HEK293 (cell line): Measurements from ENCODE around the gene GLDC.

ENCODE experiments used
- CTCF ChIA-PET: fragments of 350-600 bp; formaldehyde crosslinking; extraction: SDS; loops from one replicate; lab custom pipeline; 2021; ENCODE audit warnings: antibody characterized with exemption; lab: Yijun Ruan, JAX
- POLR2A ChIA-PET: fragments of 300-600 bp; formaldehyde crosslinking; extraction: SDS; loops from one replicate; lab custom pipeline; 2020; ENCODE audit warnings: antibody characterized with exemption, inconsistent platforms; lab: Yijun Ruan, JAX
- H3K27ac ChIP-seq: fragments of 200-500 bp; sonication (Bioruptor generic); 2 replicates; pipeline ENCODE4 v1.5.1; 2014; ENCODE audit warnings: low read depth, low read length, control low read depth, inconsistent platforms; ENCODE audit errors: extremely low read depth
- H3K36me3 ChIP-seq, 2 experiments: fragments of 200-500 bp in 1 of 2; sonication (Bioruptor generic) in 1 of 2; 1 replicate in 1 of 2; 2 replicates in 1 of 2; pipeline ENCODE4 v1.5.1; 2014 to 2017; ENCODE audit warnings: inconsistent platforms in 2 of 2, low read length in 2 of 2; ENCODE audit not compliant: control insufficient read depth in 2 of 2, insufficient read depth in 1 of 2
- H3K4me1 ChIP-seq: fragments of 200-500 bp; sonication (Bioruptor generic); 2 replicates; pipeline ENCODE4 v1.5.1; 2014; ENCODE audit warnings: mild to moderate bottlenecking, low read length, inconsistent platforms; ENCODE audit not compliant: control insufficient read depth, insufficient read depth
- H3K4me3 ChIP-seq: 2 replicates; pipeline ENCODE4 v1.5.1; 2011; ENCODE audit warnings: low read depth, mild to moderate bottlenecking, control low read depth, low read length, moderate library complexity
- H3K9me3 ChIP-seq: fragments of 200-500 bp; sonication (Bioruptor generic); 2 replicates; pipeline ENCODE4 v1.5.1; 2014; ENCODE audit warnings: low read depth, low read length, inconsistent platforms; ENCODE audit not compliant: control insufficient read depth, insufficient read depth
- HOXC10 ChIP-seq: sonication (generic); formaldehyde crosslinking; IDR thresholded peaks from 2 replicates; pipeline ENCODE4 v1.8.1; 2023; ENCODE audit warnings: mild to moderate bottlenecking, missing genetic modification reagents
- HOXD13 ChIP-seq: sonication (generic); formaldehyde crosslinking; IDR thresholded peaks from 2 replicates; pipeline ENCODE4 v1.8.0; 2022; ENCODE audit warnings: missing genetic modification reagents, borderline replicate concordance
- KLF7 ChIP-seq: fragments of 450-650 bp; formaldehyde crosslinking; IDR thresholded peaks from 2 replicates; pipeline ENCODE4 v1.5.1; 2016; ENCODE audit warnings: missing biosample characterization, missing genetic modification characterization, borderline replicate concordance
- MYNN ChIP-seq: fragments of 450-650 bp; formaldehyde crosslinking; IDR thresholded peaks from 2 replicates; pipeline ENCODE4 v1.5.1; 2016; ENCODE audit warnings: missing biosample characterization, missing genetic modification characterization, borderline replicate concordance
- REPIN1 ChIP-seq: fragments of 450-650 bp; formaldehyde crosslinking; IDR thresholded peaks from 2 replicates; pipeline ENCODE4 v1.5.1; 2017; ENCODE audit warnings: missing biosample characterization, missing genetic modification characterization, low read depth
- SP7 ChIP-seq: fragments of 450-650 bp; formaldehyde crosslinking; IDR thresholded peaks from 2 replicates; pipeline ENCODE4 v1.5.1; 2016; ENCODE audit warnings: missing biosample characterization, missing genetic modification characterization
- ZFP3 ChIP-seq: fragments of 450-650 bp; formaldehyde crosslinking; IDR thresholded peaks from 2 replicates; pipeline ENCODE4 v1.5.1; 2016; ENCODE audit warnings: low read depth, missing biosample characterization, missing genetic modification characterization
- ZFP69B ChIP-seq: fragments of 450-650 bp; formaldehyde crosslinking; IDR thresholded peaks from 2 replicates; pipeline ENCODE4 v1.5.1; 2016; ENCODE audit warnings: missing biosample characterization, missing genetic modification characterization
- ZNF132 ChIP-seq: fragments of 450-650 bp; formaldehyde crosslinking; IDR thresholded peaks from 2 replicates; pipeline ENCODE4 v1.5.1; 2017; ENCODE audit warnings: missing biosample characterization, missing genetic modification characterization, borderline replicate concordance
- ZNF138 ChIP-seq: fragments of 450-650 bp; formaldehyde crosslinking; IDR thresholded peaks from 2 replicates; pipeline ENCODE4 v1.5.1; 2016; ENCODE audit warnings: missing biosample characterization, missing genetic modification characterization, borderline replicate concordance
- ZNF211 ChIP-seq: fragments of 450-650 bp; formaldehyde crosslinking; IDR thresholded peaks from 2 replicates; pipeline ENCODE4 v1.5.1; 2016; ENCODE audit warnings: low read depth, missing biosample characterization, missing genetic modification characterization
- ZNF324 ChIP-seq: fragments of 450-650 bp; formaldehyde crosslinking; IDR thresholded peaks from 2 replicates; pipeline ENCODE4 v1.5.1; 2016; ENCODE audit warnings: missing biosample characterization, missing genetic modification characterization
- ZNF341 ChIP-seq: fragments of 450-650 bp; formaldehyde crosslinking; IDR thresholded peaks from 2 replicates; pipeline ENCODE4; 2016; ENCODE audit warnings: low read depth, missing biosample characterization, missing genetic modification characterization
- ZNF48 ChIP-seq: fragments of 450-650 bp; formaldehyde crosslinking; IDR thresholded peaks from 2 replicates; pipeline ENCODE4 v1.5.1; 2016; ENCODE audit warnings: missing biosample characterization, missing genetic modification characterization
- ZNF530 ChIP-seq: fragments of 450-650 bp; formaldehyde crosslinking; IDR thresholded peaks from 2 replicates; pipeline ENCODE4 v1.5.1; 2016; ENCODE audit warnings: low read depth, missing biosample characterization, missing genetic modification characterization
- ZNF544 ChIP-seq: fragments of 450-650 bp; formaldehyde crosslinking; IDR thresholded peaks from 2 replicates; pipeline ENCODE4 v1.5.0; 2017; ENCODE audit warnings: missing biosample characterization, missing genetic modification characterization
- ZNF558 ChIP-seq: fragments of 450-650 bp; formaldehyde crosslinking; IDR thresholded peaks from 2 replicates; pipeline ENCODE4 v1.5.1; 2016; ENCODE audit warnings: missing biosample characterization, missing genetic modification characterization
- ZNF600 ChIP-seq: fragments of 450-650 bp; formaldehyde crosslinking; IDR thresholded peaks from 2 replicates; pipeline ENCODE4 v1.5.1; 2016; ENCODE audit warnings: missing biosample characterization, missing genetic modification characterization
- ZNF610 ChIP-seq: fragments of 450-650 bp; formaldehyde crosslinking; IDR thresholded peaks from 2 replicates; pipeline ENCODE4 v1.5.1; 2016; ENCODE audit warnings: missing biosample characterization, missing genetic modification characterization, borderline replicate concordance
- ZNF629 ChIP-seq: fragments of 450-650 bp; formaldehyde crosslinking; IDR thresholded peaks from 2 replicates; pipeline ENCODE4 v1.5.1; 2017; ENCODE audit warnings: missing biosample characterization, missing genetic modification characterization
- ZNF670 ChIP-seq: fragments of 450-650 bp; formaldehyde crosslinking; IDR thresholded peaks from 2 replicates; pipeline ENCODE4 v1.5.1; 2016; ENCODE audit warnings: missing biosample characterization, missing genetic modification characterization, low read depth
- ZNF768 ChIP-seq: fragments of 450-650 bp; formaldehyde crosslinking; IDR thresholded peaks from 2 replicates; pipeline ENCODE4 v1.5.1; 2018; ENCODE audit warnings: missing biosample characterization, mild to moderate bottlenecking, missing genetic modification characterization
- ZNF776 ChIP-seq: fragments of 450-650 bp; formaldehyde crosslinking; IDR thresholded peaks from 2 replicates; pipeline ENCODE4 v1.5.0; 2017; ENCODE audit warnings: missing biosample characterization, missing genetic modification characterization, borderline replicate concordance
- ZNF792 ChIP-seq: fragments of 450-650 bp; formaldehyde crosslinking; IDR thresholded peaks from 2 replicates; pipeline ENCODE4 v1.5.1; 2016; ENCODE audit warnings: missing biosample characterization, missing genetic modification characterization
- ZNF830 ChIP-seq: fragments of 450-650 bp; IDR thresholded peaks from 2 replicates; pipeline ENCODE4 v1.5.0; 2018; ENCODE audit warnings: missing biosample characterization, missing genetic modification characterization, low read depth, mild to moderate bottlenecking, moderate library complexity
- ZSCAN30 ChIP-seq: fragments of 450-650 bp; IDR thresholded peaks from 2 replicates; pipeline ENCODE4 v1.5.1; 2018; ENCODE audit warnings: missing biosample characterization, mild to moderate bottlenecking, missing genetic modification characterization, moderate library complexity
- TF ChIP-seq, protein P1 (sequence below): fragments of 450-650 bp; formaldehyde crosslinking; optimal IDR thresholded peaks from 2 replicates; pipeline ENCODE3; 2016; ENCODE audit warnings: missing biosample characterization, mild to moderate bottlenecking, missing genetic modification characterization
- TF ChIP-seq, protein P2 (sequence below): fragments of 450-650 bp; formaldehyde crosslinking; IDR thresholded peaks from 2 replicates; pipeline ENCODE4; 2016; ENCODE audit warnings: missing biosample characterization, missing genetic modification characterization
- TF ChIP-seq, protein P3 (sequence below): fragments of 450-650 bp; formaldehyde crosslinking; IDR thresholded peaks from 2 replicates; pipeline ENCODE4 v1.5.1; 2016; ENCODE audit warnings: missing biosample characterization, missing genetic modification characterization

Gene GLDC

DNA sequence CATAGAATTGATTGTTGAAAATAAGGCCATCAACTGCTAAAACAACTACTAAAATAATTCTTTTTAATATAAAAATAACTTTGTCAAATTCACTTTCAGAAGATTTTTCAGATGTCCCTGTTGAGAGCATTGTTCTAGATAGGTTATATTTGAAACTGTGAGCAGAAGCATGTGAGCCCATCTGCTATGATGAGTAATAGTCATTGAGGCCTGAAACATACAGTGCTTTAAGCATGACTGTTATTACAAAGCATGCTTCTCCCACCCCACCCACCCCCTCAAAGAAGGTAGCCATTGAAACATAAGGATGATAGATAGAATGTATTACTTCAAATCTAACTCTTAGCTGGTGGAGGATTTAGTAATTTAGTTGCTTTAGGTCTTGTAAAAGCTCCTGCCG is 146.5 kb downstream of the GLDC start:
- no peaks in the 10 kb centered on the region for H3K4me1 ChIP-seq
- H3K27ac ChIP-seq, result no peak overlapping the region
- H3K9me3 ChIP-seq, result no peaks in the 10 kb centered on the region
- no peak for TF ChIP-seq KLF7 (tag by site-specific recombination)
- TF ChIP-seq ZNF48, result no peak
- no peak for TF ChIP-seq ZFP69B (tag by site-specific recombination)
- no peak for TF ChIP-seq SP7 (tag by site-specific recombination)
- no peak for TF ChIP-seq ZNF341 (tag by site-specific recombination)
- TF ChIP-seq ZNF211 (tag by site-specific recombination), result no peak
- TF ChIP-seq ZNF830 (tag by site-specific recombination), result no peak
- TF ChIP-seq ZSCAN30, result no peak
- no peak for TF ChIP-seq ZNF600 (tag by site-specific recombination)
- TF ChIP-seq ZNF768 (tag by site-specific recombination), result no peak
- ChIA-PET POLR2A (interaction anchor here (0.5 kb wide), 1 partner anchor 26 kb away, joined by 8 read pairs; no protein-coding TSS in a partner anchor), CTCF (no interaction called here)
- no peak overlapping the region for H3K4me3 ChIP-seq
- H3K36me3 ChIP-seq, result peaks cover 6 to 70% of the 10 kb centered on the region in 2 experiments

DNA sequence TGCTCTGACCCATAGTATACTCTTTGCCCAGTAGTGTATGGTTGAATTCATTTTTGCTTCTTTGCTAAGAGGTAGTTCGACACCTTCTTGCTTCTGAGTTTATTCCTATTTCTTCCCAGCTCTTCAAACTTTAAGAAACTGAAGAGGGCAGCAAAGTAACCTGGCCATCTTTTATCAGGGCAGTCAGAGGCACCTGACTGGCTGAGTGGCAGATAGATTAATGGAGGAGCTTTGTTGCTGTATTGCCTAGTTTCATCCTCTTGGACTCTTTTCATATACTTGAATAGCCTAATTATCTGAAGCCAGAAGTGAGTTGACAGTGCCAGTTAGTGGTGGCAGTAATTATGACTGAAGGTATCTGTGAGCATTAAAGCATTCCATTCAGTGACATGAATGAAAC is 150.1 kb downstream of the GLDC start:
- Histone ChIP-seq H3K4me1 (no peaks in the 10 kb centered on the region), H3K27ac (no peak overlapping the region), H3K36me3 (peaks cover 0 to 53% of the 10 kb centered on the region in 2 experiments; a peak in 2 of 3 replicates), H3K9me3 (no peaks in the 10 kb centered on the region), H3K4me3 (no peak overlapping the region)
- TF ChIP-seq ZNF530 (tag by site-specific recombination) (no peak), ZNF558 (tag by site-specific recombination) (no peak), ZNF830 (tag by site-specific recombination) (no peak), ZNF792 (tag by site-specific recombination) (no peak), ZNF670 (tag by site-specific recombination) (no peak), MYNN (tag by site-specific recombination) (no peak), ZNF768 (tag by site-specific recombination) (no peak), ZNF629 (no peak), ZNF776 (tag by site-specific recombination) (no peak), HOXD13 (CRISPR knock-in tag) (no peak)
- TF ChIP-seq, protein P1, sequence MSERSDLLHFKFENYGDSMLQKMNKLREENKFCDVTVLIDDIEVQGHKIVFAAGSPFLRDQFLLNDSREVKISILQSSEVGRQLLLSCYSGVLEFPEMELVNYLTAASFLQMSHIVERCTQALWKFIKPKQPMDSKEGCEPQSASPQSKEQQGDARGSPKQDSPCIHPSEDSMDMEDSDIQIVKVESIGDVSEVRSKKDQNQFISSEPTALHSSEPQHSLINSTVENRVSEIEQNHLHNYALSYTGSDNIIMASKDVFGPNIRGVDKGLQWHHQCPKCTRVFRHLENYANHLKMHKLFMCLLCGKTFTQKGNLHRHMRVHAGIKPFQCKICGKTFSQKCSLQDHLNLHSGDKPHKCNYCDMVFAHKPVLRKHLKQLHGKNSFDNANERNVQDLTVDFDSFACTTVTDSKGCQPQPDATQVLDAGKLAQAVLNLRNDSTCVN (tag by site-specific recombination), result no peak
- ChIA-PET CTCF (interaction anchor here (0.5 kb wide), 1 partner anchor 9 kb away, joined by 3 read pairs; no protein-coding TSS in a partner anchor), POLR2A (no interaction called here)

DNA sequence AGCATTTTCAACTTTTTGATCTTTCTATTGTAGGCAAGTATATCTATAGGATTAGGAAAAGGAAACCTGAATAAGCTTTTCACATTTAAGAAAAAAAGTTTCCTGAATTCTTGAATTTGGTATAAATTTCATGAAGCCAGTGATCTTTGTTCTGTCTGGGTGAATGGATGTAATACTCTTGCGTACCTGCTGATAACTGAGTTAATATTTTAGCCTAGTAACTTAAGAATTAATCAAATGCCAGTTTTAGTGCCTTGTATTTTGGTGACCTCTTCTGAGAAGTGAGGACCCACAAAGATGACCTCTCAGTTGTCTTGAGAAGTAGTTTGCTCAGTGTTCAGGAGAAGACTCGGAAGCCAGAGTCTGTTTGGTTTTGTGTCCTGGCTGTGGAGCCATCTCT is 154.7 kb downstream of the GLDC start:
- H3K36me3 ChIP-seq, result peaks cover 17 to 50% of the 10 kb centered on the region in 2 experiments; a peak in 2 of 3 replicates
- no peak for TF ChIP-seq ZFP3 (tag by site-specific recombination)
- no peak for TF ChIP-seq ZNF610
- no peak for TF ChIP-seq HOXC10 (CRISPR knock-in tag)
- no peak for TF ChIP-seq ZNF544
- TF ChIP-seq, protein P2, sequence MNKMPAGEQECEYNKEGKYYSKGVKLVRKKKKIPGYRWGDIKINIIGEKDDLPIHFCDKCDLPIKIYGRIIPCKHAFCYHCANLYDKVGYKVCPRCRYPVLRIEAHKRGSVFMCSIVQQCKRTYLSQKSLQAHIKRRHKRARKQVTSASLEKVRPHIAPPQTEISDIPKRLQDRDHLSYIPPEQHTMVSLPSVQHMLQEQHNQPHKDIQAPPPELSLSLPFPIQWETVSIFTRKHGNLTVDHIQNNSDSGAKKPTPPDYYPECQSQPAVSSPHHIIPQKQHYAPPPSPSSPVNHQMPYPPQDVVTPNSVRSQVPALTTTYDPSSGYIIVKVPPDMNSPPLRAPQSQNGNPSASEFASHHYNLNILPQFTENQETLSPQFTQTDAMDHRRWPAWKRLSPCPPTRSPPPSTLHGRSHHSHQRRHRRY, result no peak
- no peak for TF ChIP-seq ZNF138
- no peak for TF ChIP-seq ZNF132 (tag by site-specific recombination)
- TF ChIP-seq, protein P3, sequence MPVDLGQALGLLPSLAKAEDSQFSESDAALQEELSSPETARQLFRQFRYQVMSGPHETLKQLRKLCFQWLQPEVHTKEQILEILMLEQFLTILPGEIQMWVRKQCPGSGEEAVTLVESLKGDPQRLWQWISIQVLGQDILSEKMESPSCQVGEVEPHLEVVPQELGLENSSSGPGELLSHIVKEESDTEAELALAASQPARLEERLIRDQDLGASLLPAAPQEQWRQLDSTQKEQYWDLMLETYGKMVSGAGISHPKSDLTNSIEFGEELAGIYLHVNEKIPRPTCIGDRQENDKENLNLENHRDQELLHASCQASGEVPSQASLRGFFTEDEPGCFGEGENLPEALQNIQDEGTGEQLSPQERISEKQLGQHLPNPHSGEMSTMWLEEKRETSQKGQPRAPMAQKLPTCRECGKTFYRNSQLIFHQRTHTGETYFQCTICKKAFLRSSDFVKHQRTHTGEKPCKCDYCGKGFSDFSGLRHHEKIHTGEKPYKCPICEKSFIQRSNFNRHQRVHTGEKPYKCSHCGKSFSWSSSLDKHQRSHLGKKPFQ (tag by site-specific recombination), result no peak
- TF ChIP-seq REPIN1 (tag by site-specific recombination), result no peak
- TF ChIP-seq ZNF324 (tag by site-specific recombination), result no peak
- H3K4me3 ChIP-seq, result no peak overlapping the region
- no peaks in the 10 kb centered on the region for H3K4me1 ChIP-seq
- ChIA-PET POLR2A (no interaction called here), CTCF (no interaction called here)
- H3K9me3 ChIP-seq, result no peaks in the 10 kb centered on the region
- H3K27ac ChIP-seq, result no peak overlapping the region
